IMR-90 (cell line): ENCODE results near the gene PRCD. TPM values are rescaled to one million over a fixed set of nuclear protein-coding genes. Genes with fewer than 3 reads are reported as not detected.

ENCODE experiments used
- ATAC-seq: fragments of 200-7000 bp; cut with Tn5 transposase; 2 replicates; pipeline ENCODE4 v1.9.1; 2020; ENCODE audit warnings: low read depth, mild to moderate bottlenecking, moderate library complexity
- BruUV-seq: library from RNA; stranded (reverse); fragments of 400-500 nt; replicated peaks from 2 replicates; lab custom pipeline; 2021; lab: Mats Ljungman, UMichigan
- CTCF ChIA-PET: fragments of 300-600 bp; formaldehyde crosslinking; extraction: SDS; loops from one replicate; lab custom pipeline; 2021; ENCODE audit warnings: antibody characterized with exemption; lab: Yijun Ruan, JAX
- POLR2A ChIA-PET: fragments of 300-600 bp; sonication (Branson Sonifier 250); formaldehyde crosslinking; loops from one replicate; lab custom pipeline; 2022; ENCODE audit warnings: antibody characterized with exemption; ENCODE audit not compliant: unreplicated experiment; lab: Charles Lee
- DNase-seq: peaks from one replicate; pipeline ENCODE4 v3.0.0; 2013
- H2AFZ ChIP-seq: replicated peaks from 2 replicates; pipeline ENCODE3; 2013; ENCODE audit warnings: low read length, mild to moderate bottlenecking; ENCODE audit not compliant: poor library complexity
- H2AK5ac ChIP-seq: 2 replicates; pipeline ENCODE4 v1.6.1; 2013; ENCODE audit warnings: low read depth, low read length, inconsistent platforms
- H2AK9ac ChIP-seq: replicated peaks from 2 replicates; pipeline ENCODE3; 2013; ENCODE audit warnings: mild to moderate bottlenecking, low read depth, low read length, moderate library complexity; ENCODE audit not compliant: poor library complexity
- H2BK120ac ChIP-seq: 2 replicates; pipeline ENCODE4 v1.6.1; 2013; ENCODE audit warnings: low read depth, low read length, inconsistent platforms
- H2BK15ac ChIP-seq: 3 replicates; pipeline ENCODE4 v1.6.1; 2013; ENCODE audit warnings: low read depth, low read length, inconsistent platforms
- H2BK20ac ChIP-seq: 2 replicates; pipeline ENCODE4 v1.6.1; 2013; ENCODE audit warnings: low read depth, mild to moderate bottlenecking, inconsistent platforms, low read length, moderate library complexity
- H2BK5ac ChIP-seq: 2 replicates; pipeline ENCODE4 v1.6.1; 2013; ENCODE audit warnings: mild to moderate bottlenecking, low read depth, low read length, inconsistent platforms; ENCODE audit not compliant: poor library complexity, severe bottlenecking
- H3K14ac ChIP-seq: replicated peaks from 2 replicates; pipeline ENCODE4 v1.6.1; 2013; ENCODE audit warnings: low read depth, low read length, inconsistent platforms
- H3K18ac ChIP-seq: 2 replicates; pipeline ENCODE4 v1.6.1; 2013; ENCODE audit warnings: low read depth, low read length, control low read depth
- H3K23ac ChIP-seq: 2 replicates; pipeline ENCODE4 v1.6.1; 2013; ENCODE audit warnings: low read depth, low read length, inconsistent platforms
- H3K27ac ChIP-seq: 2 replicates; pipeline ENCODE4 v1.5.1; 2013; ENCODE audit warnings: mild to moderate bottlenecking, control low read depth, low read length; ENCODE audit not compliant: insufficient read depth
- H3K27me3 ChIP-seq: 2 replicates; pipeline ENCODE4 v1.6.1; 2013; ENCODE audit warnings: low read length; ENCODE audit not compliant: control insufficient read depth, insufficient read depth
- H3K36me3 ChIP-seq: 2 replicates; pipeline ENCODE4 v1.6.1; 2013; ENCODE audit warnings: low read length, mixed read lengths; ENCODE audit not compliant: control insufficient read depth, insufficient read depth
- H3K4ac ChIP-seq: 2 replicates; pipeline ENCODE4 v1.6.1; 2013; ENCODE audit warnings: low read depth, low read length, inconsistent platforms
- H3K4me1 ChIP-seq: 2 replicates; pipeline ENCODE4 v1.6.1; 2013; ENCODE audit warnings: low read length, mixed read lengths; ENCODE audit not compliant: control insufficient read depth, insufficient read depth
- H3K4me2 ChIP-seq: 2 replicates; pipeline ENCODE4 v1.6.1; 2013; ENCODE audit warnings: low read depth, mild to moderate bottlenecking, control low read depth, low read length, moderate library complexity
- H3K4me3 ChIP-seq: 2 replicates; pipeline ENCODE4 v1.5.1; 2013; ENCODE audit warnings: low read depth, mild to moderate bottlenecking, control low read depth, low read length, moderate library complexity; ENCODE audit not compliant: insufficient read depth
- H3K56ac ChIP-seq: 2 replicates; pipeline ENCODE4 v1.6.1; 2013; ENCODE audit warnings: low read length, inconsistent platforms; ENCODE audit not compliant: insufficient read depth; ENCODE audit errors: extremely low read depth
- H3K79me1 ChIP-seq, 2 experiments: 2 replicates each; pipeline ENCODE4 v1.6.1; 2013; ENCODE audit warnings: low read length in 2 of 2, inconsistent platforms in 1 of 2, low read depth in 1 of 2
- H3K9ac ChIP-seq: 2 replicates; pipeline ENCODE4 v1.6.1; 2013; ENCODE audit warnings: low read depth, low read length, control low read depth
- H3K9me1 ChIP-seq: 2 replicates; pipeline ENCODE4 v1.6.1; 2013; ENCODE audit warnings: low read length, inconsistent platforms; ENCODE audit not compliant: insufficient read depth
- H3K9me3 ChIP-seq: 2 replicates; pipeline ENCODE4 v1.6.1; 2013; ENCODE audit warnings: low read length; ENCODE audit not compliant: control insufficient read depth, insufficient read depth
- H4K20me1 ChIP-seq: 2 replicates; pipeline ENCODE4 v1.6.1; 2013; ENCODE audit warnings: low read length, inconsistent platforms; ENCODE audit not compliant: insufficient read depth
- H4K5ac ChIP-seq: 2 replicates; pipeline ENCODE4 v1.6.1; 2013; ENCODE audit warnings: mild to moderate bottlenecking, low read depth, low read length, control low read depth
- H4K8ac ChIP-seq, 2 experiments: 2 replicates each; pipeline ENCODE4 v1.6.1; 2013; ENCODE audit warnings: low read depth in 2 of 2, low read length in 2 of 2, control low read depth in 1 of 2, inconsistent platforms in 1 of 2
- H4K91ac ChIP-seq: 2 replicates; pipeline ENCODE4 v1.6.1; 2013; ENCODE audit warnings: low read depth, low read length, inconsistent platforms; ENCODE audit not compliant: insufficient read depth
- BHLHE40 ChIP-seq: fragments of 150-350 bp; IDR thresholded peaks from 2 replicates; pipeline ENCODE4 v1.6.1; 2016; ENCODE audit warnings: mild to moderate bottlenecking, low read depth, low read length
- CEBPB ChIP-seq: IDR thresholded peaks from 2 replicates; pipeline ENCODE4 v1.6.1; 2012; ENCODE audit warnings: low read depth, low read length, improper control_type of control experiment
- CHD1 ChIP-seq: IDR thresholded peaks from 2 replicates; pipeline ENCODE4 v1.6.1; 2012; ENCODE audit warnings: low read depth, low read length, improper control_type of control experiment
- CTCF ChIP-seq: conservative IDR thresholded peaks from 2 replicates; pipeline ENCODE4 v1.5.1; 2012; ENCODE audit warnings: mild to moderate bottlenecking, low read depth, low read length, improper control_type of control experiment
- ELK1 ChIP-seq: fragments of 150-350 bp; IDR thresholded peaks from 2 replicates; pipeline ENCODE4 v1.6.1; 2016; ENCODE audit warnings: low read depth, mild to moderate bottlenecking, low read length, moderate library complexity, borderline replicate concordance
- FOS ChIP-seq: fragments of 150-350 bp; IDR thresholded peaks from 2 replicates; pipeline ENCODE4 v1.6.1; 2016; ENCODE audit warnings: low read depth, low read length
- MAFK ChIP-seq: IDR thresholded peaks from 2 replicates; pipeline ENCODE4 v1.6.1; 2012; ENCODE audit warnings: low read depth, low read length, improper control_type of control experiment
- MAZ ChIP-seq: IDR thresholded peaks from 2 replicates; pipeline ENCODE4 v1.6.1; 2012; ENCODE audit warnings: low read depth, mild to moderate bottlenecking, low read length, improper control_type of control experiment, moderate library complexity, borderline replicate concordance
- MXI1 ChIP-seq: IDR thresholded peaks from 2 replicates; pipeline ENCODE4 v1.6.1; 2012; ENCODE audit warnings: low read depth, mild to moderate bottlenecking, low read length, moderate library complexity, borderline replicate concordance
- NFE2L2 ChIP-seq: fragments of 150-350 bp; IDR thresholded peaks from 2 replicates; pipeline ENCODE4 v1.6.1; 2016; ENCODE audit warnings: low read depth, mild to moderate bottlenecking, low read length
- POLR2A ChIP-seq: IDR thresholded peaks from 2 replicates; pipeline ENCODE4 v1.6.1; 2012; ENCODE audit warnings: mild to moderate bottlenecking, low read depth, low read length
- RAD21 ChIP-seq: IDR thresholded peaks from 2 replicates; pipeline ENCODE4 v1.6.1; 2012; ENCODE audit warnings: low read length, improper control_type of control experiment
- RCOR1 ChIP-seq: IDR thresholded peaks from 2 replicates; pipeline ENCODE4 v1.6.1; 2012; ENCODE audit warnings: mild to moderate bottlenecking, low read length, improper control_type of control experiment; ENCODE audit not compliant: insufficient replicate concordance
- RFX5 ChIP-seq: IDR thresholded peaks from 2 replicates; pipeline ENCODE4 v1.8.0; 2012; ENCODE audit warnings: low read depth, mild to moderate bottlenecking, low read length, moderate library complexity
- SMC3 ChIP-seq: fragments of 150-350 bp; IDR thresholded peaks from 2 replicates; pipeline ENCODE4 v1.6.1; 2016; ENCODE audit warnings: low read depth, mild to moderate bottlenecking, antibody characterized with exemption, low read length, moderate library complexity
- USF2 ChIP-seq: fragments of 150-350 bp; IDR thresholded peaks from 2 replicates; pipeline ENCODE4 v1.6.1; 2017; ENCODE audit warnings: mild to moderate bottlenecking, antibody characterized with exemption, low read length, low read depth
- WGBS, 2 experiments: methylation state at CpG; one replicate each; pipeline versions ENCODE4 v1.1.5 to v1.1.7; 2013; ENCODE audit warnings: missing lambda C conversion rate in 2 of 2; ENCODE audit not compliant: insufficient read length in 1 of 2; ENCODE audit errors: extremely low coverage in 2 of 2; 5-methylcytosine and 5-hydroxymethylcytosine counted together
- dilution Hi-C: fragments of 300-500 bp; cut with HindIII; formaldehyde crosslinking; loops from one replicate; pipeline ENCODE4 v1.14.3; 2018; ENCODE audit warnings: low sequenced_read_pairs; ENCODE audit not compliant: unreplicated experiment
- in situ Hi-C: fragments of 300-500 bp; cut with MboI; formaldehyde crosslinking; loops from 3 replicates; pipeline ENCODE4 v1.14.3; 2019; ENCODE audit warnings: low sequenced_read_pairs, inconsistent platforms, mixed read lengths
- intact Hi-C: fragments of 100-400 bp; cut with micrococcal nuclease; formaldehyde crosslinking; loops from 2 replicates; pipeline ENCODE4 v1.10.0; 2022
- polyA plus RNA-seq, 3 experiments: library from polyadenylated mRNA; depleted of rRNA; stranded (reverse); fragments of >200 nt; gene quantifications; 2 replicates each; pipeline ENCODE4 v1.2.3, GENCODE V29; 2012; ENCODE audit warnings: low replicate concordance in 1 of 3
- total RNA-seq: library from RNA; depleted of rRNA; stranded (reverse); fragments of >200 nt; gene quantifications from 2 replicates; pipeline ENCODE4 v1.2.3, GENCODE V29; 2012

Gene PRCD
- total and polyA plus RNA-seq, 2 of the 4 experiments (the other 2 are of a cell fraction), result 0.32 TPM; not detected in 1

- Histone ChIP-seq H2AK5ac (no peak overlapping the region), H2BK5ac (no peak overlapping the region), H4K20me1 (peaks cover 24% of the 10 kb centered on the region), H3K9me1 (no peaks in the 10 kb centered on the region), H3K18ac (no peak overlapping the region), H4K5ac (no peak overlapping the region), H2AFZ (no peak overlapping the region), H4K8ac (no peak overlapping the region), H3K79me1 (peaks cover 2 to 9% of the 10 kb centered on the region in 2 experiments; a peak in 3 of 4 replicates), H3K27me3 (no peaks in the 10 kb centered on the region), H3K4me1 (no peaks in the 10 kb centered on the region), H3K4me2 (no peak overlapping the region), H3K4ac (no peak overlapping the region), H4K91ac (no peak overlapping the region), H3K9me3 (peaks cover 6% of the 10 kb centered on the region), H3K23ac (no peak overlapping the region), H3K9ac (no peak overlapping the region), H3K56ac (no peak overlapping the region), H3K36me3 (peaks cover 7% of the 10 kb centered on the region), H2BK15ac (no peak overlapping the region), H3K27ac (no peak overlapping the region), H3K14ac (no peak overlapping the region), H2BK120ac (no peak overlapping the region), H3K4me3 (no peak overlapping the region), H2AK9ac (no peak overlapping the region), H2BK20ac (no peak overlapping the region)
- 95% methylated on average over 8 of the region's 13 CpGs; no CpG with 5 or more reads in 1 of the 2 experiments for WGBS, 2 experiments
- ChIA-PET CTCF (interaction anchor here (0.6 kb wide), 1 partner anchor 104 kb away, joined by 4 read pairs; no protein-coding TSS in a partner anchor), POLR2A (no interaction called here)
- dilution Hi-C loops, result no loop called here
- in situ Hi-C loops, result no loop called here
- DNase-seq (no peak), ATAC-seq (no peak)
- BruUV-seq, result no TSS peak
- intact Hi-C loops, result no loop called here
- TF ChIP-seq RCOR1 (no peak), ELK1 (no peak), MXI1 (no peak), POLR2A (no peak), USF2 (no peak), MAFK (no peak), NFE2L2 (no peak), CTCF (no peak), MAZ (no peak), CEBPB (no peak), RAD21 (no peak), CHD1 (no peak), RFX5 (no peak), FOS (no peak), SMC3 (no peak), BHLHE40 (no peak)
Measured at GRCh38 chr17:76570877-76571471, 31.1 kb downstream of the PRCD start.
